ENCODE data around the gene ALCAM. TPM values are rescaled to one million over a fixed set of nuclear protein-coding genes. Genes with fewer than 3 reads are reported as not detected.

ALCAM gene
- total RNA-seq, 1 experiment from 2014 or later: 36.8 TPM

DNA sequence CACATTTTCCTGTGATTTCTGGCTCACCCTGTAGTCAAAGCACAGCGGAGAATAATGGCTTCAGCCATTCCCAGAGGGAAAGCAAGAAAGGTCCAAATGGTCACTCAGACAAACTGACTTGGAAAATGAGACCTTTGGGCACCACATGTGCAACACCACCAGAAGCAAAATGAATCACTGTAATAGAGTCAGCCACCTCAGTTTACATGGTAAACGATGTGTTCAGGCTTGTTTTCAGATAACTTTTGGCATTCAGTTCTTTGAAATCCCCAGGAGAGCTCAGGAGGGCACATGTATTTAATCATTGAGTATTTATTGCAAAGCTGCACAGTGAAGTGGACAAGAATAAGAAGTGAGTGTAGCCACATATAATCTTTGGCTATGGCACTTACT is 38.4 kb upstream of the ALCAM start:
- ChIA-PET POLR2A (ENCODE audit: low non-redundant PET) (no interaction called here), CTCF (no interaction called here)
- no peak for DNase-seq (ENCODE audit: low spot score)
- no TSS peak for BruUV-seq (replicated peaks)
- Histone ChIP-seq H3K4me3 (ENCODE audit: low read depth, low read length, poor library complexity, severe bottlenecking) (no peak overlapping the region), H3K4me1 (ENCODE audit: insufficient read depth, low read length, poor library complexity, severe bottlenecking) (no peaks in the 10 kb centered on the region), H3K9me3 (ENCODE audit: low read depth, low read length, poor library complexity, severe bottlenecking) (peaks cover 5% of the 10 kb centered on the region), H3K27me3 (replicated peaks; ENCODE audit: insufficient read depth, low read depth, low read length, poor library complexity) (no peaks in the 10 kb centered on the region), H3K27ac (ENCODE audit: low read depth, low read length, poor library complexity, severe bottlenecking) (no peak overlapping the region), H3K36me3 (ENCODE audit: insufficient read depth, low read length, poor library complexity, severe bottlenecking) (no peaks in the 10 kb centered on the region)
- TF ChIP-seq, protein P1, sequence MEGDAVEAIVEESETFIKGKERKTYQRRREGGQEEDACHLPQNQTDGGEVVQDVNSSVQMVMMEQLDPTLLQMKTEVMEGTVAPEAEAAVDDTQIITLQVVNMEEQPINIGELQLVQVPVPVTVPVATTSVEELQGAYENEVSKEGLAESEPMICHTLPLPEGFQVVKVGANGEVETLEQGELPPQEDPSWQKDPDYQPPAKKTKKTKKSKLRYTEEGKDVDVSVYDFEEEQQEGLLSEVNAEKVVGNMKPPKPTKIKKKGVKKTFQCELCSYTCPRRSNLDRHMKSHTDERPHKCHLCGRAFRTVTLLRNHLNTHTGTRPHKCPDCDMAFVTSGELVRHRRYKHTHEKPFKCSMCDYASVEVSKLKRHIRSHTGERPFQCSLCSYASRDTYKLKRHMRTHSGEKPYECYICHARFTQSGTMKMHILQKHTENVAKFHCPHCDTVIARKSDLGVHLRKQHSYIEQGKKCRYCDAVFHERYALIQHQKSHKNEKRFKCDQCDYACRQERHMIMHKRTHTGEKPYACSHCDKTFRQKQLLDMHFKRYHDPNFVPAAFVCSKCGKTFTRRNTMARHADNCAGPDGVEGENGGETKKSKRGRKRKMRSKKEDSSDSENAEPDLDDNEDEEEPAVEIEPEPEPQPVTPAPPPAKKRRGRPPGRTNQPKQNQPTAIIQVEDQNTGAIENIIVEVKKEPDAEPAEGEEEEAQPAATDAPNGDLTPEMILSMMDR (conservative IDR thresholded peaks at IDR 0.05; ENCODE audit: low read depth, low read length): no peak
- TF ChIP-seq EZH2 (IDR thresholded peaks at IDR 0.05; ENCODE audit: borderline replicate concordance, low read depth, low read length, poor library complexity, severe bottlenecking): no peak
- intact Hi-C loops (cut with micrococcal nuclease; ENCODE audit: unreplicated experiment): no loop called here

- peaks cover 6% of the 10 kb centered on the region for H3K9me3 ChIP-seq (ENCODE audit: low read depth, low read length, poor library complexity, severe bottlenecking)
- DNase-seq (ENCODE audit: low spot score): no peak
- CTCF ChIA-PET: no interaction called here
- TF ChIP-seq, protein P1 (conservative IDR thresholded peaks at IDR 0.05; ENCODE audit: low read depth, low read length): no peak
- TF ChIP-seq EZH2 (IDR thresholded peaks at IDR 0.05; ENCODE audit: borderline replicate concordance, low read depth, low read length, poor library complexity, severe bottlenecking): no peak
- intact Hi-C loops (cut with micrococcal nuclease; ENCODE audit: unreplicated experiment): no loop called here
- H3K27me3 ChIP-seq (replicated peaks; ENCODE audit: insufficient read depth, low read depth, low read length, poor library complexity): no peaks in the 10 kb centered on the region
- POLR2A ChIA-PET (ENCODE audit: low non-redundant PET): interaction anchor here (0.6 kb wide), 1 partner anchor 71 kb away, joined by 4 read pairs; no protein-coding TSS in a partner anchor
- BruUV-seq (replicated peaks): no TSS peak
- H3K4me1 ChIP-seq (ENCODE audit: insufficient read depth, low read length, poor library complexity, severe bottlenecking): no peaks in the 10 kb centered on the region
- no peak overlapping the region for H3K27ac ChIP-seq (ENCODE audit: low read depth, low read length, poor library complexity, severe bottlenecking)
- H3K36me3 ChIP-seq (ENCODE audit: insufficient read depth, low read length, poor library complexity, severe bottlenecking): no peaks in the 10 kb centered on the region
- no peak overlapping the region for H3K4me3 ChIP-seq (ENCODE audit: low read depth, low read length, poor library complexity, severe bottlenecking)
Observed at GRCh38 chr3:105332961-105333360, 33.7 kb upstream of the ALCAM start.

DNA sequence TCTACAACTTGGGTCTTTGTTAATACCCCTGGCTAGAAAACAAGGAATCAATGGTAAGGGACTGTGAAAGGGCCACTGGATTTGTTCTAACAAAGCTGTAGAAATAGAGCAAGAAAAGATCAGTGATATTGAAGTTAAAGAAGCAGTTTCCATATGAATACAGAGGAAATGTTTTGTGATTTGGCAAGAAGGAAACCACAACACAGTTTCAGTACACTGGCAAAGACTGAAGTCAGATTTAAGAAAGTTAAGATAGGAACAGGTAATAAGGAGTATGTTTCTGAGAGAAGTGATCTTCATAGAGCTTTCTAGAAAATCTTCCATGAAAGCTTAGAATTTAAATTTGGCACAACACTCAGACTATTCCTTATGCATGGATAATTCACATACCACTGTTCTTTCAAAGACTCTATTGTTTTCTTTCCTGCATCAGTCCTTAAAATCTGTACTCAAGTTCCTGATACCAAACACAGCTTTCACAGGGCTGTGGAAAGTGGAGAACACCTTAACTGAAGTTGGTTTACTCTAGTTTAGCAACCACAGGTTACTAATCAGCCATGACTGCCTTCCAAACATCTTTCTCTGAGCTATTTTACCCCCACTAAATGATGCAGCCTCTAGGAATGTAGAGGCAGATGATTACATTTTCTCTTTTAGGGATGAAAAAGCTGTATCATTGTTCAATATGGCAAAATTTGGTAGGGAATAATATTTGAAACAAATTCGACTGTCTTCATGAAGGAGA is 32.4 kb upstream of the ALCAM start:
- intact Hi-C loops (cut with micrococcal nuclease; ENCODE audit: unreplicated experiment): no loop called here
- no peak for TF ChIP-seq EZH2 (IDR thresholded peaks at IDR 0.05; ENCODE audit: borderline replicate concordance, low read depth, low read length, poor library complexity, severe bottlenecking)
- TF ChIP-seq, protein P1 (conservative IDR thresholded peaks at IDR 0.05; ENCODE audit: low read depth, low read length): no peak
- CTCF ChIA-PET: no interaction called here

More for the DNA sequence above, 32.4 kb upstream of the ALCAM start:
- POLR2A ChIA-PET (ENCODE audit: low non-redundant PET): no interaction called here
- H3K9me3 ChIP-seq (ENCODE audit: low read depth, low read length, poor library complexity, severe bottlenecking): peaks cover 6% of the 10 kb centered on the region
- DNase-seq (ENCODE audit: low spot score): no peak
- H3K27ac ChIP-seq (ENCODE audit: low read depth, low read length, poor library complexity, severe bottlenecking): no peak overlapping the region
- H3K27me3 ChIP-seq (replicated peaks; ENCODE audit: insufficient read depth, low read depth, low read length, poor library complexity): no peaks in the 10 kb centered on the region
- BruUV-seq (replicated peaks): no TSS peak
- H3K36me3 ChIP-seq (ENCODE audit: insufficient read depth, low read length, poor library complexity, severe bottlenecking): no peaks in the 10 kb centered on the region
- no peaks in the 10 kb centered on the region for H3K4me1 ChIP-seq (ENCODE audit: insufficient read depth, low read length, poor library complexity, severe bottlenecking)
- no peak overlapping the region for H3K4me3 ChIP-seq (ENCODE audit: low read depth, low read length, poor library complexity, severe bottlenecking)
